SK-N-SH (cell line): ENCODE data around the gene MIDN.

Source experiments
- CTCF ChIP-seq: fragments of 200-600 bp; sonication (generic); IDR thresholded peaks from 2 replicates; pipeline ENCODE4 v1.6.1; 2017; ENCODE audit warnings: antibody characterized with exemption, mild to moderate bottlenecking, moderate library complexity
- EZH2phosphoT487 ChIP-seq: fragments of 200-600 bp; sonication (generic); IDR thresholded peaks from 2 replicates; pipeline ENCODE4 v1.6.1; 2017; ENCODE audit warnings: low read depth, mixed run types, mild to moderate bottlenecking, antibody characterized with exemption, moderate library complexity, borderline replicate concordance
- MAX ChIP-seq: IDR thresholded peaks from 2 replicates; pipeline ENCODE4 v1.4.0; 2012; ENCODE audit warnings: low read depth
- NRF1 ChIP-seq: IDR thresholded peaks from 2 replicates; pipeline ENCODE4 v1.6.1; 2012; ENCODE audit warnings: low read depth, mild to moderate bottlenecking, low read length
- POLR2AphosphoS5 ChIP-seq: IDR thresholded peaks from 2 replicates; pipeline ENCODE4 v1.6.1; 2012; ENCODE audit warnings: low read depth, low read length
- REST ChIP-seq: IDR thresholded peaks from 2 replicates; pipeline ENCODE4 v1.6.1; 2012; ENCODE audit warnings: mild to moderate bottlenecking, low read depth, low read length, moderate library complexity
- TEAD4 ChIP-seq: IDR thresholded peaks from 2 replicates; pipeline ENCODE4 v1.4.0; 2012; ENCODE audit warnings: mild to moderate bottlenecking, borderline replicate concordance; ENCODE audit not compliant: insufficient read depth
- ZBTB33 ChIP-seq: IDR thresholded peaks from 2 replicates; pipeline ENCODE4 v1.4.0; 2012; ENCODE audit warnings: low read depth, borderline replicate concordance

- TF ChIP-seq CTCF (no peak), REST (no peak), NRF1 (no peak), MAX (peak; percentile 21), POLR2AphosphoS5 (no peak; the same call in 1 of the 2 replicates), EZH2phosphoT487 (no peak), TEAD4 (no peak; the same call in 1 of the 2 replicates), ZBTB33 (no peak)
Measured at GRCh38 chr19:1266129-1266915, 17.9 kb downstream of the MIDN start.
